K562 (cell line): ENCODE data around the gene SLC38A2. TPM values are rescaled to one million over a fixed set of nuclear protein-coding genes. Genes with fewer than 3 reads are reported as not detected.

Experiments used
- CREB5 ChIP-seq: fragments of 250-450 bp; sonication (Bioruptor Pico); IDR thresholded peaks from 2 replicates; pipeline ENCODE4 v1.5.0; 2020; ENCODE audit warnings: mild to moderate bottlenecking
- CTBP1 ChIP-seq: fragments of 450-650 bp; IDR thresholded peaks from 2 replicates; pipeline ENCODE4 v1.6.1; 2016; ENCODE audit warnings: borderline replicate concordance
- E2F8 ChIP-seq: fragments of 450-650 bp; IDR thresholded peaks from 2 replicates; pipeline ENCODE4 v1.7.1; 2018; ENCODE audit warnings: mild to moderate bottlenecking, low read depth; ENCODE audit not compliant: partially characterized antibody
- HBP1 ChIP-seq: fragments of 450-650 bp; formaldehyde crosslinking; IDR thresholded peaks from 2 replicates; pipeline ENCODE4 v1.4.0; 2022; ENCODE audit warnings: missing genetic modification characterization
- HCFC1 ChIP-seq: IDR thresholded peaks from 2 replicates; pipeline ENCODE4 v1.6.1; 2012; ENCODE audit warnings: low read depth, low read length, improper control_type of control experiment
- KLF6 ChIP-seq: fragments of 250-450 bp; sonication (Bioruptor Pico); IDR thresholded peaks from 2 replicates; pipeline ENCODE4 v1.4.0; 2020; ENCODE audit warnings: mild to moderate bottlenecking, moderate library complexity, borderline replicate concordance
- MCM5 ChIP-seq: fragments of 450-650 bp; IDR thresholded peaks from 2 replicates; pipeline ENCODE4 v1.6.1; 2016; ENCODE audit warnings: low read depth
- MCM7 ChIP-seq, 2 experiments: fragments of 450-650 bp; IDR thresholded peaks; 2 replicates each; pipeline ENCODE4 v1.6.1; 2016 to 2018
- NFIX ChIP-seq: fragments of 250-450 bp; sonication (Bioruptor Pico); IDR thresholded peaks from 2 replicates; pipeline ENCODE4 v1.4.0; 2020; ENCODE audit warnings: low read depth, mild to moderate bottlenecking, moderate library complexity
- POLR2G ChIP-seq: fragments of 200-400 bp; formaldehyde crosslinking; IDR thresholded peaks from 2 replicates; pipeline ENCODE4 v1.6.1; 2017; ENCODE audit warnings: low read depth, mild to moderate bottlenecking, antibody characterized with exemption, low read length, moderate library complexity
- ZC3H11A ChIP-seq: IDR thresholded peaks from 2 replicates; pipeline ENCODE4 v1.6.1; 2012; ENCODE audit warnings: low read depth, low read length, improper control_type of control experiment
- ZKSCAN8 ChIP-seq: fragments of 200-800 bp; sonication (Bioruptor generic); IDR thresholded peaks from 2 replicates; pipeline ENCODE4 v1.6.1; 2016; ENCODE audit warnings: missing genetic modification characterization, missing compliant biosample characterization
- ZNF212 ChIP-seq: fragments of 450-650 bp; formaldehyde crosslinking; IDR thresholded peaks from 2 replicates; pipeline ENCODE4 v1.4.0; 2020; ENCODE audit warnings: mild to moderate bottlenecking
- ZNF445 ChIP-seq: fragments of 250-450 bp; sonication (Bioruptor Pico); IDR thresholded peaks from 2 replicates; pipeline ENCODE4 v1.4.0; 2020; ENCODE audit warnings: low read depth, mild to moderate bottlenecking, moderate library complexity
- ZNF696 ChIP-seq: fragments of 250-450 bp; sonication (Bioruptor Pico); conservative IDR thresholded peaks from 2 replicates; pipeline ENCODE4 v1.4.0; 2020; ENCODE audit warnings: mild to moderate bottlenecking, moderate library complexity
- polyA plus RNA-seq, 8 experiments: library from polyadenylated mRNA; depleted of rRNA in 4 of 8; stranded (reverse) in 5 of 8; unstranded in 3 of 8; fragments of >200 nt; fragmentation: Nextera tagmentation in 2 of 8; fragmentation: Illumina TruSeq in 1 of 8; extraction: Ambion mirVana in 2 of 8; extraction: Trizol in 1 of 8; gene quantifications; 2 replicates each; pipeline versions ENCODE4 v1.2.1 to v1.2.3, GENCODE V29; 2011 to 2014; ENCODE audit warnings: inconsistent platforms in 1 of 8, missing spikeins in 1 of 8
- total RNA-seq, 7 experiments: library from RNA; depleted of rRNA in 6 of 7; stranded (reverse); fragments of >200 nt in 6 of 7; fragmentation: Illumina TruSeq in 2 of 7; extraction: Trizol in 2 of 7; gene quantifications; 2 replicates each; pipeline versions ENCODE4 v1.2.1 to v1.2.3, GENCODE V29; 2011 to 2021; ENCODE audit warnings: low replicate concordance in 1 of 7
- TF ChIP-seq, protein P1 (sequence below), 3 experiments: fragments of 200-800 bp in 1 of 3; fragments of 250-450 bp in 1 of 3; fragments of 450-650 bp in 1 of 3; sonication (Bioruptor Pico) in 1 of 3; sonication (Bioruptor generic) in 1 of 3; formaldehyde crosslinking in 1 of 3; IDR thresholded peaks; 2 replicates each; pipeline versions ENCODE4 v1.6.1 to v1.8.0; 2016 to 2022; ENCODE audit warnings: mild to moderate bottlenecking in 2 of 3, missing genetic modification characterization in 2 of 3, missing compliant biosample characterization in 1 of 3, moderate library complexity in 1 of 3

Gene SLC38A2
- total and polyA plus RNA-seq, 9 of the 15 experiments (the other 6 are each of a cell fraction or from before 2014, with no cell fraction given), result 98.7 to 292 (median 143) TPM

GRCh38 chr12:46357438-46358324, 14.9 kb downstream of the SLC38A2 start (continued):
- TF ChIP-seq MCM5 (no peak), MCM7 (IDR thresholded peaks at IDR 0.05) (no peak), ZNF212 (CRISPR knock-in tag) (0 out of 2 replicates have a peak, but pooled peaks have one; percentile 31), HCFC1 (no peak), CREB5 (CRISPR knock-in tag) (peak; percentile 74; the same call in 1 of the 2 replicates), ZKSCAN8 (CRISPR knock-in tag) (0 out of 2 replicates have a peak, but pooled peaks have one; percentile 20), NFIX (CRISPR knock-in tag) (no peak), ZNF445 (CRISPR knock-in tag) (peak; percentile 76), POLR2G (peak; percentile 72), E2F8 (peak; percentile 85), HBP1 (CRISPR knock-in tag) (peak; percentile 96), KLF6 (CRISPR knock-in tag) (peak; percentile 28; the same call in 1 of the 2 replicates), ZC3H11A (no peak), CTBP1 (0 out of 2 replicates have a peak, but pooled peaks have one; percentile 32), ZNF696 (CRISPR knock-in tag) (peak; percentile 74; the same call in 1 of the 2 replicates)
- TF ChIP-seq, protein P1, sequence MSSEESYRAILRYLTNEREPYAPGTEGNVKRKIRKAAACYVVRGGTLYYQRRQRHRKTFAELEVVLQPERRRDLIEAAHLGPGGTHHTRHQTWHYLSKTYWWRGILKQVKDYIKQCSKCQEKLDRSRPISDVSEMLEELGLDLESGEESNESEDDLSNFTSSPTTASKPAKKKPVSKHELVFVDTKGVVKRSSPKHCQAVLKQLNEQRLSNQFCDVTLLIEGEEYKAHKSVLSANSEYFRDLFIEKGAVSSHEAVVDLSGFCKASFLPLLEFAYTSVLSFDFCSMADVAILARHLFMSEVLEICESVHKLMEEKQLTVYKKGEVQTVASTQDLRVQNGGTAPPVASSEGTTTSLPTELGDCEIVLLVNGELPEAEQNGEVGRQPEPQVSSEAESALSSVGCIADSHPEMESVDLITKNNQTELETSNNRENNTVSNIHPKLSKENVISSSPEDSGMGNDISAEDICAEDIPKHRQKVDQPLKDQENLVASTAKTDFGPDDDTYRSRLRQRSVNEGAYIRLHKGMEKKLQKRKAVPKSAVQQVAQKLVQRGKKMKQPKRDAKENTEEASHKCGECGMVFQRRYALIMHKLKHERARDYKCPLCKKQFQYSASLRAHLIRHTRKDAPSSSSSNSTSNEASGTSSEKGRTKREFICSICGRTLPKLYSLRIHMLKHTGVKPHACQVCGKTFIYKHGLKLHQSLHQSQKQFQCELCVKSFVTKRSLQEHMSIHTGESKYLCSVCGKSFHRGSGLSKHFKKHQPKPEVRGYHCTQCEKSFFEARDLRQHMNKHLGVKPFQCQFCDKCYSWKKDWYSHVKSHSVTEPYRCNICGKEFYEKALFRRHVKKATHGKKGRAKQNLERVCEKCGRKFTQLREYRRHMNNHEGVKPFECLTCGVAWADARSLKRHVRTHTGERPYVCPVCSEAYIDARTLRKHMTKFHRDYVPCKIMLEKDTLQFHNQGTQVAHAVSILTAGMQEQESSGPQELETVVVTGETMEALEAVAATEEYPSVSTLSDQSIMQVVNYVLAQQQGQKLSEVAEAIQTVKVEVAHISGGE (CRISPR knock-in tag; IDR thresholded peaks at IDR 0.05), result peak in 1 of 3 experiments; percentile 27; a peak in 1 of 6 replicates
